Spleen (tissue), 13 donors: ENCODE results near the gene WDR41. TPM values are rescaled to one million over a fixed set of nuclear protein-coding genes. Genes with fewer than 3 reads are reported as not detected.

ENCODE experiments used
- DNase-seq: peaks from one replicate; pipeline ENCODE4 v3.0.0-alpha.2; 2020
- H3K27ac ChIP-seq, 8 donors: fragments of 200-600 bp; sonication (generic) in 7 of 8; 1 replicate in 4 of 8; 2 replicates in 4 of 8; pipeline versions ENCODE4 v1.5.0 to v1.8.0; 2016 to 2021; ENCODE audit warnings: inconsistent platforms in 4 of 8, mild to moderate bottlenecking in 4 of 8, moderate library complexity in 1 of 8
- H3K27me3 ChIP-seq, 7 donors: fragments of 200-600 bp; sonication (generic) in 6 of 7; replicated peaks in 1 of 7; 1 replicate in 4 of 7; 2 replicates in 3 of 7; pipeline versions ENCODE4 v1.5.0 to v1.8.0; 2016 to 2021; ENCODE audit warnings: inconsistent platforms in 3 of 7, mild to moderate bottlenecking in 1 of 7
- H3K36me3 ChIP-seq, 6 donors: fragments of 200-600 bp; sonication (generic) in 5 of 6; 1 replicate in 4 of 6; 2 replicates in 2 of 6; pipeline versions ENCODE4 v1.5.0 to v1.8.0; 2016 to 2021; ENCODE audit warnings: inconsistent platforms in 2 of 6
- H3K4me1 ChIP-seq, 6 donors: fragments of 200-600 bp; sonication (generic) in 5 of 6; 1 replicate in 3 of 6; 2 replicates in 3 of 6; pipeline versions ENCODE4 v1.5.0 to v1.8.0; 2016 to 2021; ENCODE audit warnings: inconsistent platforms in 3 of 6
- H3K4me3 ChIP-seq, 8 donors: fragments of 200-600 bp; sonication (generic) in 7 of 8; 1 replicate in 4 of 8; 2 replicates in 4 of 8; pipeline versions ENCODE4 v1.5.0 to v1.8.0; 2016 to 2021; ENCODE audit warnings: inconsistent platforms in 4 of 8, mild to moderate bottlenecking in 4 of 8, moderate library complexity in 2 of 8
- H3K9me3 ChIP-seq, 8 donors: fragments of 200-600 bp; sonication (generic) in 7 of 8; 1 replicate in 4 of 8; 2 replicates in 4 of 8; pipeline versions ENCODE4 v1.5.0 to v1.8.0; 2016 to 2021; ENCODE audit warnings: inconsistent platforms in 4 of 8
- POLR2A ChIP-seq, 3 donors: fragments of 450-650 bp; IDR thresholded peaks; one replicate each; pipeline ENCODE4 v1.5.1; 2017; ENCODE audit warnings: antibody characterized with exemption in 3 of 3, mild to moderate bottlenecking in 1 of 3
- POLR2AphosphoS5 ChIP-seq, 3 donors: sonication (generic); formaldehyde crosslinking; IDR thresholded peaks; one replicate each; pipeline ENCODE4 v1.5.1; 2017; ENCODE audit warnings: antibody characterized with exemption in 3 of 3
- WGBS, 5 donors: extraction: QIAGEN DNeasy Blood & Tissue Kit in 3 of 5; methylation state at CpG; one replicate each; pipeline versions ENCODE4 v1.1.5 to v1.1.7; 2013 to 2018; 5-methylcytosine and 5-hydroxymethylcytosine counted together
- intact Hi-C: fragments of 100-400 bp; cut with DNase I; formaldehyde crosslinking; loops from one replicate; pipeline ENCODE4 v1.15.0; 2023; ENCODE audit warnings: low total_unique reads
- long read RNA-seq, 2 donors: transcript quantifications; one replicate each; lab custom pipeline, GENCODE V29; 2026
- polyA plus RNA-seq, 3 donors: library from polyadenylated mRNA; stranded (reverse); fragments of 200-250 nt; gene quantifications; one replicate each; pipeline ENCODE4 v1.2.1, GENCODE V29; 2013
- total RNA-seq, 7 donors: library from RNA; depleted of rRNA in 3 of 7; stranded (reverse); fragments of >200 nt in 3 of 7; fragmentation: NEBNext Ultra II Directional in 4 of 7; extraction: Animal tissue kit (Norgen Biotek cat#: 25700) in 4 of 7; gene quantifications; one replicate each; pipeline versions ENCODE4 v1.1.0 to v1.2.1, GENCODE V29; 2016 to 2021
- TF ChIP-seq, protein P1 (sequence below), 11 experiments: fragments of 200-600 bp in 7 of 11; fragments of 450-650 bp in 4 of 11; sonication (generic) in 4 of 11; IDR thresholded peaks in 8 of 11; conservative IDR thresholded peaks in 3 of 11; 1 replicate in 7 of 11; 2 replicates in 4 of 11; pipeline versions ENCODE4 v1.4.0 to v1.8.0; 2016 to 2021; ENCODE audit warnings: antibody characterized with exemption in 11 of 11, inconsistent platforms in 4 of 11, mild to moderate bottlenecking in 1 of 11
- donor health status: healthy with polysubstance abuse.
- donor health status: DM: no; HTN: no; CAD: no; lungs with moderate emphysema.
- donor health status: DM: no; HTN: no; CAD: no.
- donor health status: Bipolar disorder and iron deficiency.
- donor health status: healthy.
- donor health status: DM: no; HTN: no; CAD: no.
- donor health status: DM: yes; HTN: yes; CAD: no.

WDR41 gene, protein sequence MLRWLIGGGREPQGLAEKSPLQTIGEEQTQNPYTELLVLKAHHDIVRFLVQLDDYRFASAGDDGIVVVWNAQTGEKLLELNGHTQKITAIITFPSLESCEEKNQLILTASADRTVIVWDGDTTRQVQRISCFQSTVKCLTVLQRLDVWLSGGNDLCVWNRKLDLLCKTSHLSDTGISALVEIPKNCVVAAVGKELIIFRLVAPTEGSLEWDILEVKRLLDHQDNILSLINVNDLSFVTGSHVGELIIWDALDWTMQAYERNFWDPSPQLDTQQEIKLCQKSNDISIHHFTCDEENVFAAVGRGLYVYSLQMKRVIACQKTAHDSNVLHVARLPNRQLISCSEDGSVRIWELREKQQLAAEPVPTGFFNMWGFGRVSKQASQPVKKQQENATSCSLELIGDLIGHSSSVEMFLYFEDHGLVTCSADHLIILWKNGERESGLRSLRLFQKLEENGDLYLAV
- total RNA-seq, result 10 to 100 TPM; 33.0 to 54.0 (median 37.2) TPM
- polyA plus RNA-seq, result 10 to 100 TPM; 11.0 to 15.9 (median 11.3) TPM
- long read RNA-seq, donor 1, transcript WDR41-201 (13 exons, 3,958 nt), result major isoform, 7 of 10 reads
- long read RNA-seq, donor 1, partial matches to known transcripts, result 0 of 10 reads
- long read RNA-seq, donor 1, other reads (novel, unspliced or antisense), result 0 of 10 reads
- long read RNA-seq, donor 2, partial matches to known transcripts, result 0 of 4 reads
- long read RNA-seq, donor 2, other reads (novel, unspliced or antisense), result 0 of 4 reads

DNA sequence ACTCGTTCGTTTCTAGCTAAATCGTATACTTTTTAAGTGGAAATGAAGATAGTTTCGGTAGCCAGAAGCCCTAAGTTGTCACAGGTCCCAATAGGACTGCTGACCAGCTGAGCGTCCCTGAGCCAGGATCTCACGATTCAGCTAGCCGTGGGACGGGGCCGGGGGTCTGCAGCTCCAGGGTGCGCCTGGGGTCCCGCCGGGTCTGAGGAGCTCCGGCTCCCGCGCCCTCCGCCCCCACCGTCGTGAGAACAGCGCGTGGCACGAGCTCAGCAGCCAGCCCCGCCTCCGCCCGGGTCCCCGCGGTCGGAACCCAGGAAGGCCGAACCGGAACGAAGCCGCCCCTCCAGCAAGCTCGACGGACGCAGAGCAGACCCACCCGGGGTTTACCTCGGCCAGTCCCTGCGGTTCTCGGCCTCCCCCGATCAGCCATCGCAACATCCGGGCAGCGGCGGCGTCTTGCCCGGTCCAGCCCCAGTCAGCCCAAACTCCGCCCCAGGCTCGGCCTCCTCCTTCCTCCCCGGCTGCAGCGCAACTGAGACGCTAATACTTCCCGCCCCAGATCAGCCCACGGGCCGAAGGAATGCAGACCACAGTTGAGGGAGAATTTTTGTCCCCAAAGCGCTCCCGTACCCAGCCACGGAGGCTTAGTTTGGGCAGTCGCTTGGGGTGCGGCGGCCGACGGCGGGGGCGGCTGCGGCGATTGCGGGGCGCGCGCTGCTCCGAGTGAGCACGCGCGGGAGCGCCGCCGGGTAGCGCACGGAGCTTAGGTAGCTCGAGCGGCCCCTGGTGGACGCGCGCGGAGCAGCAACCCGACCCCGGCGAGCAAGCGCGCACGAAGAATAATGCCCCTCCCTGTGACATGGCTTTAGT lies at the start of gene WDR41:
TSS of gene WDR41 (minus strand) at position 534 of the 870 bp plus-strand sequence. CDS start at position 438, 96 bp downstream.
- Histone ChIP-seq H3K4me1 (peaks cover 0 to 33% (median 17%) of the 10 kb centered on the region in 6 donors), H3K9me3 (no peaks in the 10 kb centered on the region), H3K27me3 (no peaks in the 10 kb centered on the region), H3K4me3 (peak within 1 kb of the TSS; percentile 59 to 86 (median 73)), H3K27ac (peak within 1 kb of the TSS; percentile 93 to 99 (median 96)), H3K36me3 (peaks cover 0 to 17% (median under 1%) of the 10 kb centered on the region in 6 donors)
- WGBS, 5 donors, result 0 to 1% (median 1%) methylated on average over 33 to 90 of the region's 90 CpGs
- intact Hi-C loops, result loop anchor here (5.0 kb wide), 1 partner anchor 350 kb away; no protein-coding TSS in a partner anchor
- peak; percentile 98 for DNase-seq
- TF ChIP-seq POLR2AphosphoS5 (IDR thresholded peaks at IDR 0.05) (peak; percentile 92 to 94 (median 93)), POLR2A (IDR thresholded peaks at IDR 0.05) (no peak)
- TF ChIP-seq, protein P1, sequence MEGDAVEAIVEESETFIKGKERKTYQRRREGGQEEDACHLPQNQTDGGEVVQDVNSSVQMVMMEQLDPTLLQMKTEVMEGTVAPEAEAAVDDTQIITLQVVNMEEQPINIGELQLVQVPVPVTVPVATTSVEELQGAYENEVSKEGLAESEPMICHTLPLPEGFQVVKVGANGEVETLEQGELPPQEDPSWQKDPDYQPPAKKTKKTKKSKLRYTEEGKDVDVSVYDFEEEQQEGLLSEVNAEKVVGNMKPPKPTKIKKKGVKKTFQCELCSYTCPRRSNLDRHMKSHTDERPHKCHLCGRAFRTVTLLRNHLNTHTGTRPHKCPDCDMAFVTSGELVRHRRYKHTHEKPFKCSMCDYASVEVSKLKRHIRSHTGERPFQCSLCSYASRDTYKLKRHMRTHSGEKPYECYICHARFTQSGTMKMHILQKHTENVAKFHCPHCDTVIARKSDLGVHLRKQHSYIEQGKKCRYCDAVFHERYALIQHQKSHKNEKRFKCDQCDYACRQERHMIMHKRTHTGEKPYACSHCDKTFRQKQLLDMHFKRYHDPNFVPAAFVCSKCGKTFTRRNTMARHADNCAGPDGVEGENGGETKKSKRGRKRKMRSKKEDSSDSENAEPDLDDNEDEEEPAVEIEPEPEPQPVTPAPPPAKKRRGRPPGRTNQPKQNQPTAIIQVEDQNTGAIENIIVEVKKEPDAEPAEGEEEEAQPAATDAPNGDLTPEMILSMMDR (IDR thresholded peaks at IDR 0.05 in 8 of 11, conservative IDR thresholded peaks at IDR 0.05 in 3 of 11), result peak; percentile 77 to 98 (median 94)

DNA sequence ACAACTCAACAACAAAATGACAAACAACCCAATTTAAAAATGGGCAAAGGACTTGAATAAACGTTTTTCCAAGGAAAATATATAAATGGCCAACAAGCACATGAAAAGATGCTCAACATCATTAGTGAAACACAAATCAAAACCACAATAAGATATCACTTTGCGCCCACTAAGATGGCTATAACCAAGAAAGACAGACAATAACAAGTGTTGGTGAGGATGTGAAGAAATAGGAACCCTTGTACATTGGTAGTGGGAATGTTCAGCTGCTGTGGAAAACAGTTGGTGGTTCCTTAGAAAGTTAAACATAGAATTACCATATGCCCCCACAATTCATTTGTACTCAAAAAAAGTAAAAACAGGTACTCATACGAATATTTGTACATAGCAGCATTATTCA lies 39.2 kb upstream of the WDR41 start:
- peaks cover 0 to 5% (median 0%) of the 10 kb centered on the region in 7 donors for H3K27me3 ChIP-seq
- WGBS, 5 donors, result 63 to 70% (median 70%) methylated on average over 3 of the region's 3 CpGs
- H3K27ac ChIP-seq, result no peak overlapping the region
- no peaks in the 10 kb centered on the region for H3K36me3 ChIP-seq
- TF ChIP-seq, protein P1 (IDR thresholded peaks at IDR 0.05 in 8 of 11, conservative IDR thresholded peaks at IDR 0.05 in 3 of 11), result no peak
- TF ChIP-seq POLR2A (IDR thresholded peaks at IDR 0.05) (no peak), POLR2AphosphoS5 (IDR thresholded peaks at IDR 0.05) (no peak)
- no peaks in the 10 kb centered on the region for H3K4me1 ChIP-seq
- H3K9me3 ChIP-seq, result peaks cover 0 to 7% (median 0%) of the 10 kb centered on the region in 8 donors
- DNase-seq, result no peak
- H3K4me3 ChIP-seq, result no peak overlapping the region
- intact Hi-C loops, result no loop called here

DNA sequence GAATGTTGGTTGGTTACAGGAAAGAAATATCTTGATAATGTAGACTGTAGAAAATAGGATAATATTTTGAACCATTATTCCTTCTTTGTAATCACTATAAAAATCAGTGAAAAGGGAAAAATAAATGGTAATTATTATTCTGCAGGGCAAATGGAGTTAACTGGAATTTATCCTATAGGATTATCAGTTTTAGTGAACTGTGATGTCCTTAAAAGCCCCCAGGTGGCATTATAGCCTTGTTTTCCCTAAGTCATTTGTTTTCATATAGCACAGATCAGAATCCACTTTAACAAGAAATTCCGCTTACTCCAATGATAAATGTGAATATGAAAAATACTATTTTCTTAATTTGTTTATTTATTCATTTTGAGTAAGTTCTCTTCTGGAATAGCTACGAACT lies 26.2 kb upstream of the WDR41 start:
- Histone ChIP-seq H3K4me1 (no peaks in the 10 kb centered on the region), H3K9me3 (no peaks in the 10 kb centered on the region), H3K27me3 (no peaks in the 10 kb centered on the region), H3K4me3 (no peak overlapping the region), H3K36me3 (no peaks in the 10 kb centered on the region), H3K27ac (no peak overlapping the region)
- TF ChIP-seq POLR2A (IDR thresholded peaks at IDR 0.05) (no peak), POLR2AphosphoS5 (IDR thresholded peaks at IDR 0.05) (no peak)
- TF ChIP-seq, protein P1 (IDR thresholded peaks at IDR 0.05 in 8 of 11, conservative IDR thresholded peaks at IDR 0.05 in 3 of 11), result peak in 2 of 11 experiments; percentile 10 to 31
- WGBS, 5 donors, result 75 to 89% (median 82%) methylated on average over 2 of the region's 2 CpGs
- no peak for DNase-seq
- intact Hi-C loops, result no loop called here
